ENCODE results near the gene INPP4B.

DNA sequence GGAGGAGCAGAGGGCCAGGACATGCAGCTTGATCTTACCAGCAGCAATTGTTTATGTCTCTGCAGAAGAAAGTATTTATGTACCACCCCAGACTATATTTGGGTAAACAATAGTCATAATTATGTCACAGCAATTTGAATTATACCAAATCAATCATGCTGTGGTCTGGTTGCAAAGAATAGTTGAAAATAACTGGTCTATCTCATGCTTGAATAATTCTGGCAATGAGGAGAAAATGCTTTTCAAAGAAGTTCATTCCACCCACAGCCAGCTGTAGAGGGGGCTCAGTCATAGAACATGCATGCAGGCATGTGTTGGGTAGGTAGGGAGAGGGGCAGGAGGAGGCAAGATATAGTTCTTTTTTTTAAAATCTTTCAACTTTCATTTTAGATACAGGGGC lies 810.5 kb downstream of the INPP4B start:
- TF ChIP-seq JUND (IDR thresholded peaks at IDR 0.05) (no peak), EZH2phosphoT487 (IDR thresholded peaks at IDR 0.05; ENCODE audit: borderline replicate concordance) (no peak), POLR2AphosphoS5 (IDR thresholded peaks at IDR 0.05; ENCODE audit: low read depth, low read length) (no peak), TCF7L2 (IDR thresholded peaks at IDR 0.05; ENCODE audit: borderline replicate concordance, extremely low read depth, insufficient read depth, insufficient read length) (no peak), ZFX (IDR thresholded peaks at IDR 0.05) (no peak), YY1 (IDR thresholded peaks at IDR 0.05; ENCODE audit: extremely low read depth, insufficient replicate concordance, low read depth, low read length) (no peak), ZNF274 (IDR thresholded peaks at IDR 0.05; ENCODE audit: low read depth, low read length) (no peak), POLR2A (IDR thresholded peaks at IDR 0.05; ENCODE audit: borderline replicate concordance, extremely low read depth, insufficient read depth, insufficient read length) (no peak), CEBPB (IDR thresholded peaks at IDR 0.05; ENCODE audit: low read depth) (no peak), EZH2 (IDR thresholded peaks at IDR 0.05) (no peak), SIN3A (IDR thresholded peaks at IDR 0.05; ENCODE audit: low read depth) (no peak), ELF1 (IDR thresholded peaks at IDR 0.05; ENCODE audit: borderline replicate concordance, low read depth) (no peak)
- TF ChIP-seq, protein P1, sequence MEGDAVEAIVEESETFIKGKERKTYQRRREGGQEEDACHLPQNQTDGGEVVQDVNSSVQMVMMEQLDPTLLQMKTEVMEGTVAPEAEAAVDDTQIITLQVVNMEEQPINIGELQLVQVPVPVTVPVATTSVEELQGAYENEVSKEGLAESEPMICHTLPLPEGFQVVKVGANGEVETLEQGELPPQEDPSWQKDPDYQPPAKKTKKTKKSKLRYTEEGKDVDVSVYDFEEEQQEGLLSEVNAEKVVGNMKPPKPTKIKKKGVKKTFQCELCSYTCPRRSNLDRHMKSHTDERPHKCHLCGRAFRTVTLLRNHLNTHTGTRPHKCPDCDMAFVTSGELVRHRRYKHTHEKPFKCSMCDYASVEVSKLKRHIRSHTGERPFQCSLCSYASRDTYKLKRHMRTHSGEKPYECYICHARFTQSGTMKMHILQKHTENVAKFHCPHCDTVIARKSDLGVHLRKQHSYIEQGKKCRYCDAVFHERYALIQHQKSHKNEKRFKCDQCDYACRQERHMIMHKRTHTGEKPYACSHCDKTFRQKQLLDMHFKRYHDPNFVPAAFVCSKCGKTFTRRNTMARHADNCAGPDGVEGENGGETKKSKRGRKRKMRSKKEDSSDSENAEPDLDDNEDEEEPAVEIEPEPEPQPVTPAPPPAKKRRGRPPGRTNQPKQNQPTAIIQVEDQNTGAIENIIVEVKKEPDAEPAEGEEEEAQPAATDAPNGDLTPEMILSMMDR (IDR thresholded peaks at IDR 0.05 in 2 of 3, conservative IDR thresholded peaks at IDR 0.05 in 1 of 3; ENCODE audit: borderline replicate concordance in 1 of 3, insufficient read depth in 1 of 3, low read depth in 2 of 3, low read length in 2 of 3) = no peak
- TF ChIP-seq, protein P2, sequence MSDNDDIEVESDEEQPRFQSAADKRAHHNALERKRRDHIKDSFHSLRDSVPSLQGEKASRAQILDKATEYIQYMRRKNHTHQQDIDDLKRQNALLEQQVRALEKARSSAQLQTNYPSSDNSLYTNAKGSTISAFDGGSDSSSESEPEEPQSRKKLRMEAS (IDR thresholded peaks at IDR 0.05) = no peak
